Activated naive CD4-positive, alpha-beta T cell treated with anti-CD3 and anti-CD28 coated beads for 36 hours (primary cell): ENCODE measurements around the gene PCYT1B. TPM values are rescaled to one million over a fixed set of nuclear protein-coding genes. Genes with fewer than 3 reads are reported as not detected.

Source experiments
- CTCF ChIA-PET: fragments of 350-600 bp; sonication (Branson Sonifier 250); formaldehyde crosslinking; loops from one replicate; lab custom pipeline; 2021; ENCODE audit warnings: antibody characterized with exemption; lab: Charles Lee
- DNase-seq: peaks from one replicate; pipeline ENCODE4 v3.0.0-alpha.2; 2020
- H3K27ac Mint-ChIP-seq: one replicate; pipeline ENCODE4 v1.8.0; 2021; ENCODE audit warnings: mild to moderate bottlenecking, mixed read lengths
- H3K27me3 Mint-ChIP-seq: one replicate; pipeline ENCODE4 v1.8.0; 2021; ENCODE audit warnings: low read depth, mixed read lengths
- H3K36me3 Mint-ChIP-seq: one replicate; pipeline ENCODE4 v1.8.0; 2021; ENCODE audit warnings: low read depth, mixed read lengths
- H3K4me1 Mint-ChIP-seq: one replicate; pipeline ENCODE4 v1.8.0; 2021; ENCODE audit warnings: low read depth, mixed read lengths
- H3K4me3 Mint-ChIP-seq: one replicate; pipeline ENCODE4 v1.8.0; 2021; ENCODE audit warnings: mild to moderate bottlenecking, moderate library complexity, mixed read lengths
- H3K9me3 Mint-ChIP-seq: one replicate; pipeline ENCODE4 v1.8.0; 2021; ENCODE audit warnings: mixed read lengths
- intact Hi-C: fragments of 100-400 bp; cut with micrococcal nuclease; formaldehyde crosslinking; loops from one replicate; pipeline ENCODE4 v1.15.1; 2023
- total RNA-seq, 2 experiments: library from RNA; stranded (reverse); gene quantifications; one replicate each; pipeline ENCODE4 v1.2.3, GENCODE V29; 2021

Gene PCYT1B
- total RNA-seq, 2 experiments from 2014 or later: 0.17 TPM; not detected in 1

- Mint-ChIP-seq H3K27me3 (no peaks in the 10 kb centered on the region), H3K4me3 (no peak overlapping the region), H3K27ac (no peak overlapping the region), H3K9me3 (no peaks in the 10 kb centered on the region), H3K4me1 (peaks cover 22% of the 10 kb centered on the region), H3K36me3 (peaks cover 17% of the 10 kb centered on the region)
- no peak for DNase-seq
- intact Hi-C loops: no loop called here
- CTCF ChIA-PET: no interaction called here
These were observed 138.8 kb downstream of the PCYT1B start for GRCh38 chrX:24508375-24508774.

Other genes with a start within 250 kb of the PCYT1B start
- gene PDK3, start 182.1 kb downstream of the PCYT1B start, total RNA-seq: 10 to 100 TPM; 31.7 to 32.3 TPM
- 10 to 100 TPM; 38.2 to 38.7 TPM for gene POLA1, start 46.6 kb upstream of the PCYT1B start, total RNA-seq